K562 (cell line): ENCODE results near the gene CSTF1. TPM values are rescaled to one million over a fixed set of nuclear protein-coding genes. Genes with fewer than 3 reads are reported as not detected.

Experiments used
- BHLHE40 ChIP-seq: IDR thresholded peaks from 2 replicates; pipeline ENCODE4 v1.6.1; 2011; ENCODE audit warnings: low read length, improper control_type of control experiment
- EZH2 ChIP-seq: IDR thresholded peaks from 2 replicates; pipeline ENCODE4 v1.6.1; 2012; ENCODE audit warnings: low read depth, mild to moderate bottlenecking, inconsistent platforms, low read length, borderline replicate concordance
- FOSL1 ChIP-seq: fragments of 200-800 bp; sonication (Bioruptor generic); conservative IDR thresholded peaks from 2 replicates; pipeline ENCODE4 v1.6.1; 2016; ENCODE audit warnings: missing genetic modification characterization, missing compliant biosample characterization
- FOXO4 ChIP-seq: fragments of 450-650 bp; formaldehyde crosslinking; IDR thresholded peaks from 2 replicates; pipeline ENCODE4 v1.4.0; 2020; ENCODE audit warnings: mild to moderate bottlenecking, moderate library complexity
- FUS ChIP-seq: fragments of 200-400 bp; formaldehyde crosslinking; optimal IDR thresholded peaks from 2 replicates; pipeline ENCODE3; 2017; ENCODE audit warnings: low read depth, low read length
- GMEB1 ChIP-seq: fragments of 250-450 bp; sonication (Bioruptor Pico); IDR thresholded peaks from 2 replicates; pipeline ENCODE4 v1.4.0; 2020; ENCODE audit warnings: mild to moderate bottlenecking
- GTF2E2 ChIP-seq: fragments of 200-800 bp; sonication (Bioruptor generic); IDR thresholded peaks from 2 replicates; pipeline ENCODE4 v1.6.1; 2016; ENCODE audit warnings: missing genetic modification characterization, missing compliant biosample characterization
- HDAC1 ChIP-seq, 2 experiments: fragments of 450-650 bp; IDR thresholded peaks; 2 replicates each; pipeline ENCODE4 v1.6.1; 2016 to 2017; ENCODE audit warnings: inconsistent platforms in 1 of 2, mild to moderate bottlenecking in 1 of 2, moderate library complexity in 1 of 2
- MBD2 ChIP-seq: sonication (generic); IDR thresholded peaks from 2 replicates; pipeline ENCODE4 v1.6.1; 2016; ENCODE audit warnings: low read depth, borderline replicate concordance
- MCM5 ChIP-seq: fragments of 450-650 bp; IDR thresholded peaks from 2 replicates; pipeline ENCODE4 v1.6.1; 2016; ENCODE audit warnings: low read depth
- NCOA4 ChIP-seq: fragments of 450-650 bp; IDR thresholded peaks from 2 replicates; pipeline ENCODE4 v1.6.1; 2018; ENCODE audit warnings: mild to moderate bottlenecking; ENCODE audit not compliant: partially characterized antibody
- NONO ChIP-seq, 2 experiments: fragments of 200-400 bp in 1 of 2; fragments of 450-650 bp in 1 of 2; formaldehyde crosslinking in 1 of 2; IDR thresholded peaks; 2 replicates each; pipeline ENCODE4 v1.6.1; 2017; ENCODE audit warnings: low read depth in 2 of 2, mild to moderate bottlenecking in 2 of 2, moderate library complexity in 2 of 2, low read length in 1 of 2
- NR1H2 ChIP-seq: sonication (generic); formaldehyde crosslinking; IDR thresholded peaks from 2 replicates; pipeline ENCODE4 v1.4.0; 2020; ENCODE audit warnings: mild to moderate bottlenecking, missing genetic modification reagents
- PML ChIP-seq: IDR thresholded peaks from 2 replicates; pipeline ENCODE4 v1.6.1; 2012; ENCODE audit warnings: low read length, inconsistent platforms
- SLC30A9 ChIP-seq: fragments of 250-450 bp; sonication (Bioruptor Pico); IDR thresholded peaks from 2 replicates; pipeline ENCODE4 v1.8.0; 2022; ENCODE audit warnings: mild to moderate bottlenecking, moderate library complexity
- SP1 ChIP-seq: sonication (generic); formaldehyde crosslinking; IDR thresholded peaks from 2 replicates; pipeline ENCODE4 v1.8.1; 2022; ENCODE audit warnings: mild to moderate bottlenecking, missing genetic modification reagents
- SRF ChIP-seq, 2 experiments: fragments of 250-450, 450-650 bp in 1 of 2; sonication (Bioruptor Pico) in 1 of 2; sonication (generic) in 1 of 2; formaldehyde crosslinking; IDR thresholded peaks; 2 replicates each; pipeline versions ENCODE4 v1.5.0 to v1.5.1; 2020 to 2022; ENCODE audit warnings: mild to moderate bottlenecking in 1 of 2, missing genetic modification reagents in 1 of 2
- TRIM28 ChIP-seq: fragments of 450-650 bp; IDR thresholded peaks from 2 replicates; pipeline ENCODE4 v1.6.1; 2017
- ZBTB17 ChIP-seq: fragments of 450-650 bp; formaldehyde crosslinking; IDR thresholded peaks from 2 replicates; pipeline ENCODE4 v1.4.0; 2020; ENCODE audit warnings: mild to moderate bottlenecking
- ZFP1 ChIP-seq: fragments of 450-650 bp; formaldehyde crosslinking; IDR thresholded peaks from 2 replicates; pipeline ENCODE4 v1.4.0; 2020; ENCODE audit warnings: mild to moderate bottlenecking, mixed read lengths
- ZNF165 ChIP-seq: fragments of 250-450 bp; sonication (Bioruptor Pico); IDR thresholded peaks from 2 replicates; pipeline ENCODE4 v1.4.0; 2020; ENCODE audit warnings: borderline replicate concordance
- ZNF431 ChIP-seq: sonication (generic); formaldehyde crosslinking; IDR thresholded peaks from 2 replicates; pipeline ENCODE4 v1.8.0; 2022; ENCODE audit warnings: mild to moderate bottlenecking, missing genetic modification reagents
- ZNF75A ChIP-seq: fragments of 450-650 bp; formaldehyde crosslinking; IDR thresholded peaks from 2 replicates; pipeline ENCODE4 v1.4.0; 2020; ENCODE audit warnings: mild to moderate bottlenecking
- polyA plus RNA-seq, 8 experiments: library from polyadenylated mRNA; depleted of rRNA in 4 of 8; stranded (reverse) in 5 of 8; unstranded in 3 of 8; fragments of >200 nt; fragmentation: Nextera tagmentation in 2 of 8; fragmentation: Illumina TruSeq in 1 of 8; extraction: Ambion mirVana in 2 of 8; extraction: Trizol in 1 of 8; gene quantifications; 2 replicates each; pipeline versions ENCODE4 v1.2.1 to v1.2.3, GENCODE V29; 2011 to 2014; ENCODE audit warnings: inconsistent platforms in 1 of 8, missing spikeins in 1 of 8
- total RNA-seq, 7 experiments: library from RNA; depleted of rRNA in 6 of 7; stranded (reverse); fragments of >200 nt in 6 of 7; fragmentation: Illumina TruSeq in 2 of 7; extraction: Trizol in 2 of 7; gene quantifications; 2 replicates each; pipeline versions ENCODE4 v1.2.1 to v1.2.3, GENCODE V29; 2011 to 2021; ENCODE audit warnings: low replicate concordance in 1 of 7
- TF ChIP-seq, protein P1 (sequence below): IDR thresholded peaks from 2 replicates; pipeline ENCODE4 v1.6.1; 2014; ENCODE audit warnings: antibody characterized with exemption

CSTF1 gene
- total and polyA plus RNA-seq, 9 of the 15 experiments (the other 6 are each of a cell fraction or from before 2014, with no cell fraction given) = 30.8 to 110 (median 53.4) TPM

GRCh38 chr20:56392132-56392880 lies at the start of gene CSTF1, which contains the start of gene AURKA (continued):
- no peak for TF ChIP-seq MCM5
- TF ChIP-seq MBD2 = peak; percentile 89
- no peak for TF ChIP-seq ZNF75A (CRISPR knock-in tag)
- TF ChIP-seq SRF (CRISPR knock-in tag; IDR thresholded peaks at IDR 0.05) = 0 out of 4 replicates have a peak, but pooled peaks of 1 of the 2 experiments have one; percentile 28
- TF ChIP-seq ZNF431 (CRISPR knock-in tag) = peak; percentile 44; the same call in 1 of the 2 replicates
- TF ChIP-seq SP1 = peak; percentile 92
- peak in 1 of 2 experiments; percentile 70; a peak in 2 of 4 replicates for TF ChIP-seq HDAC1 (IDR thresholded peaks at IDR 0.05)
- no peak for TF ChIP-seq SLC30A9 (CRISPR knock-in tag)
- TF ChIP-seq GTF2E2 = no peak
- peak; percentile 71 for TF ChIP-seq PML
- TF ChIP-seq NR1H2 (CRISPR knock-in tag) = 0 out of 2 replicates have a peak, but pooled peaks have one; percentile 48
- TF ChIP-seq ZFP1 (CRISPR knock-in tag) = no peak
- TF ChIP-seq TRIM28 = peak; percentile 25; the same call in 1 of the 2 replicates
- peak; percentile 64 for TF ChIP-seq FOSL1 (tag)
- no peak for TF ChIP-seq EZH2
- peak in 1 of 2 experiments; percentile 68; a peak in 1 of 4 replicates for TF ChIP-seq NONO (IDR thresholded peaks at IDR 0.05; ENCODE audit: low read depth in 2 of 2, low read length in 1 of 2)
- TF ChIP-seq ZNF165 = no peak
- TF ChIP-seq BHLHE40 = peak; percentile 97
- TF ChIP-seq GMEB1 = peak; percentile 100
- TF ChIP-seq ZBTB17 (CRISPR knock-in tag) = peak; percentile 100
- TF ChIP-seq FUS = no peak
- TF ChIP-seq, protein P1, sequence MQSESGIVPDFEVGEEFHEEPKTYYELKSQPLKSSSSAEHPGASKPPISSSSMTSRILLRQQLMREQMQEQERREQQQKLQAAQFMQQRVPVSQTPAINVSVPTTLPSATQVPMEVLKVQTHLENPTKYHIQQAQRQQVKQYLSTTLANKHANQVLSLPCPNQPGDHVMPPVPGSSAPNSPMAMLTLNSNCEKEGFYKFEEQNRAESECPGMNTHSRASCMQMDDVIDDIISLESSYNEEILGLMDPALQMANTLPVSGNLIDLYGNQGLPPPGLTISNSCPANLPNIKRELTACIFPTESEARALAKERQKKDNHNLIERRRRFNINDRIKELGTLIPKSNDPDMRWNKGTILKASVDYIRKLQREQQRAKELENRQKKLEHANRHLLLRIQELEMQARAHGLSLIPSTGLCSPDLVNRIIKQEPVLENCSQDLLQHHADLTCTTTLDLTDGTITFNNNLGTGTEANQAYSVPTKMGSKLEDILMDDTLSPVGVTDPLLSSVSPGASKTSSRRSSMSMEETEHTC = no peak
- peak; percentile 40 for TF ChIP-seq NCOA4
- no peak for TF ChIP-seq FOXO4
